HepG2 (cell line): Measurements from ENCODE around the gene PPP2R5B. TPM values are rescaled to one million over a fixed set of nuclear protein-coding genes. Genes with fewer than 3 reads are reported as not detected.

Experiments used
- ARNT2 ChIP-seq: sonication (generic); formaldehyde crosslinking; IDR thresholded peaks from 2 replicates; pipeline ENCODE4 v1.8.0; 2022; ENCODE audit warnings: mild to moderate bottlenecking, low read depth, missing genetic modification reagents, moderate library complexity
- BRCA1 ChIP-seq: sonication (generic); formaldehyde crosslinking; IDR thresholded peaks from 2 replicates; pipeline ENCODE4 v1.4.0; 2020; ENCODE audit warnings: missing genetic modification reagents
- DR1 ChIP-seq: sonication (generic); formaldehyde crosslinking; IDR thresholded peaks from 2 replicates; pipeline ENCODE4 v1.8.0; 2021; ENCODE audit warnings: mild to moderate bottlenecking, missing genetic modification reagents, inconsistent platforms
- FOXK1 ChIP-seq: sonication (generic); formaldehyde crosslinking; IDR thresholded peaks from 2 replicates; pipeline ENCODE4 v1.4.0; 2020; ENCODE audit warnings: low read depth, missing genetic modification reagents, borderline replicate concordance
- HNF4A ChIP-seq: sonication (generic); formaldehyde crosslinking; IDR thresholded peaks from 2 replicates; pipeline ENCODE4 v1.4.0; 2020; ENCODE audit warnings: missing genetic modification reagents
- HOXD1 ChIP-seq: sonication (generic); formaldehyde crosslinking; IDR thresholded peaks from 2 replicates; pipeline ENCODE4 v1.5.0; 2020; ENCODE audit warnings: missing genetic modification reagents
- MAF1 ChIP-seq: sonication (generic); formaldehyde crosslinking; IDR thresholded peaks from 2 replicates; pipeline ENCODE4 v1.5.0; 2020; ENCODE audit warnings: missing genetic modification reagents, borderline replicate concordance
- PPARG ChIP-seq: conservative IDR thresholded peaks from 2 replicates; pipeline ENCODE4 v1.6.1; 2016; ENCODE audit warnings: missing biosample characterization, missing genetic modification reagents
- RNF2 ChIP-seq: fragments of 450-650 bp; conservative IDR thresholded peaks from 2 replicates; pipeline ENCODE4 v1.6.1; 2016; ENCODE audit warnings: low read depth
- SMAD3 ChIP-seq: sonication (generic); formaldehyde crosslinking; IDR thresholded peaks from 2 replicates; pipeline ENCODE4 v1.4.0; 2020; ENCODE audit warnings: missing genetic modification reagents
- SSRP1 ChIP-seq: IDR thresholded peaks from 2 replicates; pipeline ENCODE4 v1.6.1; 2016; ENCODE audit warnings: control low read depth
- TBX2 ChIP-seq: sonication (generic); formaldehyde crosslinking; IDR thresholded peaks from 2 replicates; pipeline ENCODE4 v1.5.0; 2020; ENCODE audit warnings: missing genetic modification reagents, mild to moderate bottlenecking, borderline replicate concordance
- ZFP1 ChIP-seq: IDR thresholded peaks from 2 replicates; pipeline ENCODE4 v1.6.1; 2016
- ZNF207 ChIP-seq: fragments of 450-650 bp; IDR thresholded peaks from 2 replicates; pipeline ENCODE4 v1.6.1; 2016; ENCODE audit warnings: antibody characterized with exemption, borderline replicate concordance
- ZNF282 ChIP-seq: fragments of 450-650 bp; IDR thresholded peaks from 2 replicates; pipeline ENCODE4 v1.6.1; 2018; ENCODE audit not compliant: partially characterized antibody
- ZNF605 ChIP-seq: sonication (generic); formaldehyde crosslinking; IDR thresholded peaks from 2 replicates; pipeline ENCODE4 v1.8.0; 2022; ENCODE audit warnings: mild to moderate bottlenecking, missing genetic modification reagents
- ZNF75D ChIP-seq: sonication (generic); formaldehyde crosslinking; IDR thresholded peaks from 2 replicates; pipeline ENCODE4 v1.8.1; 2023; ENCODE audit warnings: missing genetic modification reagents, mild to moderate bottlenecking, borderline replicate concordance
- ZNF776 ChIP-seq: sonication (generic); formaldehyde crosslinking; IDR thresholded peaks from 2 replicates; pipeline ENCODE4 v1.4.0; 2020; ENCODE audit warnings: mild to moderate bottlenecking, missing genetic modification reagents
- polyA plus RNA-seq, 8 experiments: library from polyadenylated mRNA; depleted of rRNA in 3 of 8; stranded (reverse) in 7 of 8; unstranded in 1 of 8; fragments of >200 nt; fragmentation: Illumina TruSeq in 4 of 8; extraction: Trizol in 4 of 8; gene quantifications; 2 replicates each; pipeline versions ENCODE4 v1.2.1 to v1.2.3, GENCODE V29; 2011 to 2016; ENCODE audit warnings: low read depth in 4 of 8, missing spikeins in 1 of 8, mixed read lengths in 1 of 8; ENCODE audit not compliant: insufficient read depth in 1 of 8
- total RNA-seq, 5 experiments: library from RNA; depleted of rRNA; stranded (reverse); fragments of >200 nt; fragmentation: Illumina TruSeq; extraction: Trizol; gene quantifications; 2 replicates each; pipeline ENCODE4 v1.2.3, GENCODE V29; 2016; ENCODE audit warnings: low read depth in 1 of 5
- TF ChIP-seq, protein P1 (sequence below): sonication (generic); formaldehyde crosslinking; IDR thresholded peaks from 2 replicates; pipeline ENCODE4 v1.4.0; 2020; ENCODE audit warnings: missing genetic modification reagents
- TF ChIP-seq, protein P2 (sequence below): IDR thresholded peaks from 2 replicates; pipeline ENCODE4 v1.4.0; 2020; ENCODE audit warnings: mild to moderate bottlenecking, missing genetic modification reagents
- TF ChIP-seq, protein P3 (sequence below): sonication (generic); formaldehyde crosslinking; IDR thresholded peaks from 2 replicates; pipeline ENCODE4 v1.4.0; 2020; ENCODE audit warnings: missing genetic modification reagents; ENCODE audit errors: not compliant biosample characterization
- TF ChIP-seq, protein P4 (sequence below): sonication (generic); formaldehyde crosslinking; IDR thresholded peaks from 2 replicates; pipeline ENCODE4 v1.4.0; 2020; ENCODE audit warnings: missing genetic modification reagents, borderline replicate concordance

The PPP2R5B gene
- total and polyA plus RNA-seq, 2 of the 13 experiments (the other 11 are each of a cell fraction or from before 2014, with no cell fraction given): 2.3 to 8.3 TPM

DNA sequence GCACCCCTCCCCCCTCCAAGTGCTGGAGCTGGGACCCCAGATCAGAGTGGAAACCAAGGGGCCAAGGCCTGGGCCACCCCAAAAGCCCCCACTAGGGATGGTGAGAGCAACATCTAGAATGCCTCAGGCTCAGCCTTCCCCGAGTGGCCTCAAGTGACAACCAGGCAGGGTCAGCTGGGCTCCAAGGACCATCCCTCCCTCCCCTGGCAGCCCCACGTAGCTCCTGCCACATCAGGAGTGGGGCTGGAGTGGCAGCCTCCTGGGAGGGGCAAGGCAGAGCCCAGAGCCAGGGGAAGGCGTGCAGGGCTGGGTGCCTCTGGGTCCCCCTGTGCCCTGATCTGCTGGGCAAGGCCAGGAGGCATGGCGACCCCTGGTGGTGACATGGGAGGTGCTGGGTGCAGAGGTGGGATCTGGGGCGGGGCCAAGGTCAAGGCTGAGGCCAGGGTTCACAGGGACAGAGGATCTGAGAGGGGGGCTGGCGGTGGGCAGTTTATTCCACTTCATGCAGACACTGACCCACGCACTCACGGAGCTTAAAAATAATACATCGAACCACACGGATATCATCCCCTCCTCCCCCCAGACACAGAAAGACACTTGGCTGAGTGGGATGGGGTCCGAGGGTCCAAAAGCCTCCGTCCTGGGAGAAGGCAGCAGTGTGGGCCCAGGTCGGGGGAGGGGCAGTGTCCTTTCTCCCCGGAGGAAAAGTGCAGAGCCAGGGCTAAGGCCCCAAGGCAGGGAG, 30.2 kb upstream of the PPP2R5B start (continued):
- TF ChIP-seq ZNF605 (CRISPR knock-in tag) (peak; percentile 85), FOXK1 (no peak), ZNF75D (CRISPR knock-in tag) (no peak), DR1 (CRISPR knock-in tag) (peak; percentile 55; the same call in 1 of the 2 replicates), ZNF282 (no peak), HNF4A (peak; percentile 98), SMAD3 (CRISPR knock-in tag) (peak; percentile 56; the same call in 1 of the 2 replicates), RNF2 (no peak), ARNT2 (peak; percentile 75; the same call in 1 of the 2 replicates), MAF1 (peak; percentile 62; the same call in 1 of the 2 replicates), SSRP1 (CRISPR knock-in tag) (0 out of 2 replicates have a peak, but pooled peaks have one; percentile 66), PPARG (CRISPR knock-in tag) (peak; percentile 83), BRCA1 (CRISPR knock-in tag) (peak; percentile 48; the same call in 1 of the 2 replicates), TBX2 (CRISPR knock-in tag) (peak; percentile 65; the same call in 1 of the 2 replicates), ZFP1 (CRISPR knock-in tag) (peak; percentile 43; the same call in 1 of the 2 replicates), HOXD1 (CRISPR knock-in tag) (0 out of 2 replicates have a peak, but pooled peaks have one; percentile 35), ZNF776 (CRISPR knock-in tag) (peak; percentile 40; the same call in 1 of the 2 replicates), ZNF207 (no peak)
- TF ChIP-seq, protein P1, sequence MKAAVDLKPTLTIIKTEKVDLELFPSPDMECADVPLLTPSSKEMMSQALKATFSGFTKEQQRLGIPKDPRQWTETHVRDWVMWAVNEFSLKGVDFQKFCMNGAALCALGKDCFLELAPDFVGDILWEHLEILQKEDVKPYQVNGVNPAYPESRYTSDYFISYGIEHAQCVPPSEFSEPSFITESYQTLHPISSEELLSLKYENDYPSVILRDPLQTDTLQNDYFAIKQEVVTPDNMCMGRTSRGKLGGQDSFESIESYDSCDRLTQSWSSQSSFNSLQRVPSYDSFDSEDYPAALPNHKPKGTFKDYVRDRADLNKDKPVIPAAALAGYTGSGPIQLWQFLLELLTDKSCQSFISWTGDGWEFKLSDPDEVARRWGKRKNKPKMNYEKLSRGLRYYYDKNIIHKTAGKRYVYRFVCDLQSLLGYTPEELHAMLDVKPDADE (CRISPR knock-in tag): peak; percentile 35; the same call in 1 of the 2 replicates
- TF ChIP-seq, protein P2, sequence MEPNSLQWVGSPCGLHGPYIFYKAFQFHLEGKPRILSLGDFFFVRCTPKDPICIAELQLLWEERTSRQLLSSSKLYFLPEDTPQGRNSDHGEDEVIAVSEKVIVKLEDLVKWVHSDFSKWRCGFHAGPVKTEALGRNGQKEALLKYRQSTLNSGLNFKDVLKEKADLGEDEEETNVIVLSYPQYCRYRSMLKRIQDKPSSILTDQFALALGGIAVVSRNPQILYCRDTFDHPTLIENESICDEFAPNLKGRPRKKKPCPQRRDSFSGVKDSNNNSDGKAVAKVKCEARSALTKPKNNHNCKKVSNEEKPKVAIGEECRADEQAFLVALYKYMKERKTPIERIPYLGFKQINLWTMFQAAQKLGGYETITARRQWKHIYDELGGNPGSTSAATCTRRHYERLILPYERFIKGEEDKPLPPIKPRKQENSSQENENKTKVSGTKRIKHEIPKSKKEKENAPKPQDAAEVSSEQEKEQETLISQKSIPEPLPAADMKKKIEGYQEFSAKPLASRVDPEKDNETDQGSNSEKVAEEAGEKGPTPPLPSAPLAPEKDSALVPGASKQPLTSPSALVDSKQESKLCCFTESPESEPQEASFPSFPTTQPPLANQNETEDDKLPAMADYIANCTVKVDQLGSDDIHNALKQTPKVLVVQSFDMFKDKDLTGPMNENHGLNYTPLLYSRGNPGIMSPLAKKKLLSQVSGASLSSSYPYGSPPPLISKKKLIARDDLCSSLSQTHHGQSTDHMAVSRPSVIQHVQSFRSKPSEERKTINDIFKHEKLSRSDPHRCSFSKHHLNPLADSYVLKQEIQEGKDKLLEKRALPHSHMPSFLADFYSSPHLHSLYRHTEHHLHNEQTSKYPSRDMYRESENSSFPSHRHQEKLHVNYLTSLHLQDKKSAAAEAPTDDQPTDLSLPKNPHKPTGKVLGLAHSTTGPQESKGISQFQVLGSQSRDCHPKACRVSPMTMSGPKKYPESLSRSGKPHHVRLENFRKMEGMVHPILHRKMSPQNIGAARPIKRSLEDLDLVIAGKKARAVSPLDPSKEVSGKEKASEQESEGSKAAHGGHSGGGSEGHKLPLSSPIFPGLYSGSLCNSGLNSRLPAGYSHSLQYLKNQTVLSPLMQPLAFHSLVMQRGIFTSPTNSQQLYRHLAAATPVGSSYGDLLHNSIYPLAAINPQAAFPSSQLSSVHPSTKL: peak; percentile 81
- TF ChIP-seq, protein P3, sequence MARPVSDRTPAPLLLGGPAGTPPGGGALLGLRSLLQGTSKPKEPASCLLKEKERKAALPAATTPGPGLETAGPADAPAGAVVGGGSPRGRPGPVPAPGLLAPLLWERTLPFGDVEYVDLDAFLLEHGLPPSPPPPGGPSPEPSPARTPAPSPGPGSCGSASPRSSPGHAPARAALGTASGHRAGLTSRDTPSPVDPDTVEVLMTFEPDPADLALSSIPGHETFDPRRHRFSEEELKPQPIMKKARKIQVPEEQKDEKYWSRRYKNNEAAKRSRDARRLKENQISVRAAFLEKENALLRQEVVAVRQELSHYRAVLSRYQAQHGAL: no peak
- TF ChIP-seq, protein P4, sequence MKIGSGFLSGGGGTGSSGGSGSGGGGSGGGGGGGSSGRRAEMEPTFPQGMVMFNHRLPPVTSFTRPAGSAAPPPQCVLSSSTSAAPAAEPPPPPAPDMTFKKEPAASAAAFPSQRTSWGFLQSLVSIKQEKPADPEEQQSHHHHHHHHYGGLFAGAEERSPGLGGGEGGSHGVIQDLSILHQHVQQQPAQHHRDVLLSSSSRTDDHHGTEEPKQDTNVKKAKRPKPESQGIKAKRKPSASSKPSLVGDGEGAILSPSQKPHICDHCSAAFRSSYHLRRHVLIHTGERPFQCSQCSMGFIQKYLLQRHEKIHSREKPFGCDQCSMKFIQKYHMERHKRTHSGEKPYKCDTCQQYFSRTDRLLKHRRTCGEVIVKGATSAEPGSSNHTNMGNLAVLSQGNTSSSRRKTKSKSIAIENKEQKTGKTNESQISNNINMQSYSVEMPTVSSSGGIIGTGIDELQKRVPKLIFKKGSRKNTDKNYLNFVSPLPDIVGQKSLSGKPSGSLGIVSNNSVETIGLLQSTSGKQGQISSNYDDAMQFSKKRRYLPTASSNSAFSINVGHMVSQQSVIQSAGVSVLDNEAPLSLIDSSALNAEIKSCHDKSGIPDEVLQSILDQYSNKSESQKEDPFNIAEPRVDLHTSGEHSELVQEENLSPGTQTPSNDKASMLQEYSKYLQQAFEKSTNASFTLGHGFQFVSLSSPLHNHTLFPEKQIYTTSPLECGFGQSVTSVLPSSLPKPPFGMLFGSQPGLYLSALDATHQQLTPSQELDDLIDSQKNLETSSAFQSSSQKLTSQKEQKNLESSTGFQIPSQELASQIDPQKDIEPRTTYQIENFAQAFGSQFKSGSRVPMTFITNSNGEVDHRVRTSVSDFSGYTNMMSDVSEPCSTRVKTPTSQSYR (CRISPR knock-in tag): peak; percentile 73
